ENCODE results near the gene ARHGEF10L. TPM values are rescaled to one million over a fixed set of nuclear protein-coding genes. Genes with fewer than 3 reads are reported as not detected.

The ARHGEF10L gene
- total RNA-seq, 1 donor from 2014 or later = 24.7 TPM

DNA sequence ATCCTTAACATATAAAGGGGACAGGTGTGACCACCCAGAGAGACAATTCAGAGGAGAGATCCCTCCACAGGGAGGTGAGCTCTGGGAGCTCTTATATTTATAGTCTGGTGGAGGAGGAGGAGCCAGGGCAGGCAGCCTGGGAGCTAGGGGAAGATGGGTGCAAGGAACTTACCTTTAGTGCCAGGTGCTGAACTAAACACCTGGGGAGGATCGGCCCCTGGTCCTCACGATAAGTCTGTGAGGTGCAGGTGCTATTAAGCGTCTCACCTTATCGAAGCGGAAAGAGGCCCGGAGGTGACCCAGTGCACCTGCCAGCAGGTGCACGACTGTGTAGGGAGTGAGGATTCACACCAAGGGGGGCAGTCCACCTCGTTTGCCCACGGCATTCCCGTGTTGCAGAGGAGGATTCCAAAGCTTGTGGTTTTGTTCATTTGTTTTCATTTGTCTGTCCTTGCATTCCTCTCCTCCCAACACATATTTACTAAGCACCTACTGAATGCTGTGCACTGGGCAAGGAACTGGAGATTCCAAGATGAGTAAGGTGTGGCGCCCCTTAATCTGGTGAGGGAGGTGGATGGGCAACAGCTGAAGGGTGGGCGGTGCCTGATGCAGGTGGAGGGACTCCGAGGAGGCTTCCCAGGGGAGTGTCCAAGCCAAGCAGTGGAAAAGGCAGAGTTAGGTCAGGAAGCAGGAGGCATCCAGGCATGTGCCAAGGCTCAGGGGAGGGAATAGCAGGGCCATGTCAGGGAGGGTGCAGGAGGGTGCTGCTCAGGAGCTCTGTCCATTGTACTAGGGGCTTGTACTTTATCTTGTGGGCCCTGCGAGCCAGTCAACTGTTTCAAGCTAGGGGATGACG lies 11.5 kb downstream of the ARHGEF10L start:
- DNase-seq = no peak

DNA sequence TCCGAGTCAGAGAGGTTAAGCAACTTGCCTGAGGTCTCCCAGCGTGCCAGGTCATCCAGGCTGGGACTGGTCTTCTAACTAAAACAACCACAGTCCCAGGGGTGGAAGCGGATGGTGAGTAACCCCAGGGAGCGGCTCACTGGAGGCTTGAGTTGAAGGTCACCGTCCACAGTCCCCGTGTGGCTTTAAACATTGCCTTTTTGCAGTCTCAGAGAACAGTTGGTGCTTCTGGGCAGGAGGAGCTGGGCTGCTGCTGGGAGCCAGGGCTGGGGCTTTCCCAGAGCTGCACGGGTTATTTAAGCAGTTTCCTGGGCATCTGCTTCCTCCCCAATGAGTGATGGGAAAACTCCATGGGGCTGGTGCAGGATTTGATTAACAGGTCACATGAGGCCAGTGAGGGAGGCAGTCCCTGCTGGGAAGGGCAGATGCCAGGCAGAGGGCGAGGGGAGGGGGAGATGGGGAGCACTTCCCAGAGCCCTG lies 12.3 kb downstream of the ARHGEF10L start:
- no peak for DNase-seq

DNA sequence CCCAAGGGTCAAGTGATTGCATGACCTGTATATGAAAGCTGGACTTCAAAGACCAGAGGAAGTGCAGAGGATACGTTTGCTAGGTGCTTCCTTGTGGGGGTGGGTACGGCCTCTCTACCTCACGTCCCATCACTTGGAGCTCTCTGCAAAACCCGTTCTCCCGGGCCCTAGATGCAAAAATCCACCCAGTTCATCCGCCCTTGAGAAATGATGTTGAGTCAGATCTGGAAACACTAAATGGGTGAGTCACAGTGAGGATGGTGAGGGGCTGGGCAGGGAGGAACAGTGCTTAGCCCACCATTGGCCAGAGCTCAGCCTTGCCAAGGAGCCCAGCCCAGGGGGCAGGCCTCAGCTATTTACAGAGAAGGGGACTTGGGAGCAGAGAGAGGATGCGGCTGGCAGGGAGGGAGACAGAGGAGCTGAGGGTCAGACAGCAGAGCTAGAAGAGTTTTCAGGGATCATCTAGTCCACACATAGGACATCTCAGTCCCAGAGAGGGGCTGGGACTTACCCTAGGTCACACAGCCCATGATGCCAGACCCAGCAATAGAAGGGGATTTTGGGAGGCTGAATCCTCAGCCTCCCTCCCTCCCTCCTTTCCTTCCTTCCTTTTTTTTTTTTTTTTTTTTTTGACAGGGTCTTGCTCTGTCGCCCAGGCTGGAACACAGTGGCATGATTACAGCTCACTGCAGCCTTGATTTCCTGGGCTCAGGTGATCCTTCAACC lies 14.6 kb downstream of the ARHGEF10L start:
- DNase-seq = no peak

DNA sequence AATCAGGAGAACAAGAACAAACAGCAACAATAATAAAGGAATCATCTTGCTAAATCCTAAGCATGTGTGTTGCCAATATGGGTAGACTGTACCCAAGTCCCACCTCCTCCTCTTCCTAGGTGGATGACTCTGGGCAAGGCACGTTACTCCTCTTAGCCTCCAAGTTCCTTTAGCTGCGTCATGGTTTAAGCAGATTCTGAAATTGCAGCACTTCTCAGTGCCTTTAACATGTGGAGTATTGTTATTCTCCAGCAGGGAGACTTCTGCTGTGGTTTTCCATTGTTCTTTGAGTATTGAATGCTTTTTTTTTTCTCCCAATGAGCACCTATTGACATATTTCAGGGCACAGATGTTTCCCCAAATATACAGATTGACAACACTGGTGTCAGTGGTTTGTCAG lies 15.5 kb downstream of the ARHGEF10L start:
- DNase-seq = no peak

DNA sequence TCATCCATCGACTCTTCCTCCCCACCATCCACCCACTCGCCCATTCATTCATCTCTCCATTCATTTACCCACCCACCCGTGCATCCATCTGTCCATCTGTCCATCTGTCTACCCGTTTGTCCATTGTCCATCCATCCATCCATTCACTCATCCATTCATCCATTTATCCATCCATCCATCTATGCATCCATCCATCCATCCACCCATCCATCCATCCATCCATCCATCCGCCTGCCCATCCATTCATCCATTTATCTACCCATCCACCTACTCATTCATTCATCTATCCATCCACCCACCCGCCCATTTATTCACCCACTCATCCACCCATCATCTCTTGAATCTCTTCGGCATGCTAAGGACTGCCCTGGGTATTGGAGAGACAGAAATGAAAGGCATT lies 18.5 kb downstream of the ARHGEF10L start:
- no peak for DNase-seq

DNA sequence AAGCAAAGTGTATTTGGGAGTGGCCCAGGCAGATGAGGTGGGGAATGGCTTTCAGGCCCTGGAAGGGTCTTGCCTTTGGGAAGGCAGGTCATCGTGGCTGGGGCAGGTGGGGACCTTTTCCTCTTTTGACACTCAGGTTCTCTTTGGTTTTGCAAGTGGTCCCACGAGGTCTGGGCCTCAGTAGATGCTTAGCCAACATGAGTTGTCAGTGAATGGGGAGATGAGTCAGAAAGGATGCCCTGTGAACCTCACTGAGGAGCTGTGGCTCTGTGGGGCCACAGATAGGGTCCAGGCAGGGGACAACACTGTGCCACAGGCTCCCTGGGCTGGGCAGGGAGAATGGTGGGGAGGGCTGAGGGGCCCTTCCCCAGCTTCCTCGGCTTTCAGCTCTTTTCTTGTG lies 19.0 kb downstream of the ARHGEF10L start:
- DNase-seq = no peak

DNA sequence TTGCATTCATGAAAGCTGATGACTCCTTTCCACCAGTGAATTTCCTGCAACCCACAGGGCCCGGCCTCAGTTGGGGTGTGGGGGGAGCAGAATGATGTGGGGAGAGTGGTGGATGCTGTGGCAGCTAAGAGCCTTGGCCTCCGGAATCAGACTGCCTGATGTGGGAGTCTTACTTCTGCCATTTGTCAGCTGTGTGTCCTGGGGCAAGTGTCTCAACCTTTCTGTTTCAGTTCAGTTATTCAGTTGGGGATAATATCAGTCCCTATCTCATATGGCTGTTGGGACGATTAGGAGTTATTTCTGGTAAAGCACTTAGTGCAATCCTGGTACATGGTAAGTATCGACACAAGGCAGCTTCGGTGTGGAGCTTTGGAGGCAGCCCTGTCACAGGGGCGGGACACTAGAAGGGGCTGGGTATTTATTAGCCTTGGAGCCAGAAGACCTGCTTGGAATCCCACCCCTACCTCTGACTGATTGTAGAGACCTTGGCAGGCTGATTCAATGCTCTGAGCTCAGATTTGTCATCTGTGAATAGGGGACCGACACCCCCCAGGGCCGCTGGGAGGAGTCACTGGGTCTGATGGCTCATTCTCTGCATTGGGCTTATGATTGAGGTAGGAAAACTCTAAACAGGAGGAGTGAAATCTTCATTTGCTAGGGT lies 19.6 kb downstream of the ARHGEF10L start:
- DNase-seq = no peak

DNA sequence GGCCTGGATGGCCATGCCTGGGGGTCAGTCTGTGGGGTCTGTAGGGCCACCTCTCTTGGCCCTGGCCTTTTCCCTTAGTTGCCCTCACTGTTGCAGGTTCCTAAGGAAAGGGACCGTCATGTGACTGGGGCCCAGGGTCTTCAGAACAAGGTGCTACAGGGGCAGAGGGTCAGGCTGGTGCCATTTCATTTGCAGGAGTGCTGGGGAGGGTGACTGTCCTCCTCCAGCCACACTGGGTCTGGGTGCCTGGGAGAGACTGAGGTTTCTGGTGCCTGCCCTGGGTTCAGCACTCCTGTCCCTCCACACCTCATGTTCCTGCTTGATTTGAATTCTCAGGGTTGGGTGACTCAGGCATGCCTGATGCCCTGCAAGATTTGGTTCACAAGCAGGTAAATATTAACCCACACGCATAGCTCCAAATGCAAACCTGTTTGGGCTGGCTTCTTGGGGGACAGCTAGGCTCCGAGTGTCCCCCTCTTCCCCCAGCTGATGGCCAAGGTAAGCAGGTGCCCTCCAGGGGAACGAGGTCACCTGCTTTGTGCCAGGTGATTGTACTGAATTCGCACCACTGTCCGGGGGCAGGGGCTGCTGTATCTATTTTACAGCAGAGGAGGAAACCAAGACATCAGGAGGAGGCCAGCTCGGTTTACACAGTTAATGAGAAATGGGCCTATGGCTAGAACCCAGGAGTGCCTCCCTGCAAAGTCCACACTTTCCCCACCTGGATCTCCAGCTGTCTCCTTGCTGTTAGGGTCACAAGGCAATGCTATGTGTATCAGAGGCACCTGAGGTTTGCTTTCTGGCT lies 20.3 kb downstream of the ARHGEF10L start:
- no peak for DNase-seq

DNA sequence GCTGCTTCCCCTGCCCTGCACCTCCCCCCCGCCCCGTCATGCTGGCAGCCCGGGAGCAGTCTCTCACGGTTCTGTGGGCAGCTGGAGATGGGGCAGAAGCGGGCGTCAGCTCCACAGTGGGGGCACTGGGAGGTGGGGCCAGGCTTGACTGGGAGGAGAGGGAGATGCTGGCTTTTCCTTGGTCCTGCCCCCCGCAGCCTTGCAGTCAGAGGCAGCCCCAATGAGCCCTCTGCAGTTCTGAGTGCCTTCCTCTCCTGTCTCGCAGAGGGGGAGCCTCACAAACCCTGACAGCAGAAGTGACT lies 21.7 kb downstream of the ARHGEF10L start:
- DNase-seq = no peak

DNA sequence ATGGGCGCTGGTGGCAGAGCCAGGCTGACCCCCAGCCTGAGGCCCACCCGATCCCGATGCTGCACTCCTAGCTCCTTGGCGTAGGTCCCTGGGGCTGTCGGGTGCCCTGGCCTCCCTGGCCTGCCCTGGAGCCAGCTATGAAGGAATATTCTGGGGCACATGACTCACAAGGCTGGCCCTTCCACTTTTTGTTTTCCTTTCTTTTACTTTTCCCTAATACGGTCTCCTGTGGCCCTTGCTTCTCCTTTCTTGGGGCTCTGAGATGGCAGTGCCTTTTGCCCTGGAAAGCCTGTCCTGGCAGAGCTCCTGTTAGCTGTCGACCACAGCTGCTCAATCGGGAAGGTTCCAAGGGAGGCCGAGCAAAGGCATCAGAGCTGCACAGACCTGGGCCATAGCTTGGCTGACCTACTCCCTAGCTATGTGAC lies 22.1 kb downstream of the ARHGEF10L start:
- no peak for DNase-seq

DNA sequence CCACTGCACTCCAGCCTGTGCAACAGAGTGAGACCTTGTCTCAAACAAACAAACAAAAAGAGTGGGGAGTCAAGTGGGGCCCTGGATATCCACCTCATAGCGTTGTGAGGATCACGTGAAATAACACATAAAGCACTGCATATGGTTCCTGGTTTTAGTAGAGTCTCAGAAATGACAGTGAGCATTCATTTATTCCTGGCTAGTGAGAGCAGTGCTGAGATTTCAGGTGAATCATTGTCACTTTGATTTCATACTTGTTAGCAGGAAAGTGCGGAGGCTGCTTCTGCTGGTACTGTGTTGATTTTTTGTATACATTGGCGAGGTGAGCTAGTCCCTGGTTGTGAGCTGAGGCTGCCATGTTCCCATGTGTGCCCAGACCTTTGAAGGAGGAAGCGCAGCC lies 22.9 kb downstream of the ARHGEF10L start:
- DNase-seq = no peak

DNA sequence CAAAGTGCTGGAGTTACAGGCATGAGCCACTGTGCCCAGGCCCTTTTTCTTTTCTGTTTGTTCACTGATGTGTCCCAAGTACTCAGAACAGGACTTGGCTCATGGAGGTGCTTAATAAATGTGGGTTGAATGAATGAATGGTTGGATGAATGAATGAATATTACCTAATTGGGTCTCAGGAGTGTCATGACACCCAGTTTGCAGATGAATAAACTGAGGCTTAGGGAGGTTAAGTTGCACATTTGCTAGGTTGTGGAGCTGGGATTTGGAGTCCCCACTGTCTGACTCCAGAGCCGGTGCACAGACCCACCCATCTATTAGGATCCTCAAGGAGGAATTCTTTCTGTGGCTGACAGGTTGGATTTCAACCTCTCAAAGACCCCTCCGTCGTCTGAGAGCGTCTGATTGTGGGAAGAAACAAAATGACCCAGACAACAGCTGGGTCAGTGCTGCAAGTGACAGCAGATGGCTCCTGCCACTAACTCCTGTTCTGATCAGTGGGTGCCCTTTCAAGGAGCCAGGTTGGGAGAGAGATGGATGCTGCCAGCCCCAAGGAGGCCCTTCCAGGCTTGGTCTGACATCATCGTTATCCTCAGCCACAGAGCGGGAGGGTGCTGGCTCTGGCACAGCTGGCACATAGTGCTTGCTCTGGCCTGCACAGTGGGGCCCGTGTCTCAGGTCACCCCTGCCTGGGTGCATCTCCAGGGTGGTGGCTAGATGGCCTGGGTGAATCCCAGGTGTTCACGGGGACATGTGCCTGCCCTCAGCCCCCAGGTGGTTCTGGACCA lies 24.2 kb downstream of the ARHGEF10L start:
- DNase-seq = no peak

DNA sequence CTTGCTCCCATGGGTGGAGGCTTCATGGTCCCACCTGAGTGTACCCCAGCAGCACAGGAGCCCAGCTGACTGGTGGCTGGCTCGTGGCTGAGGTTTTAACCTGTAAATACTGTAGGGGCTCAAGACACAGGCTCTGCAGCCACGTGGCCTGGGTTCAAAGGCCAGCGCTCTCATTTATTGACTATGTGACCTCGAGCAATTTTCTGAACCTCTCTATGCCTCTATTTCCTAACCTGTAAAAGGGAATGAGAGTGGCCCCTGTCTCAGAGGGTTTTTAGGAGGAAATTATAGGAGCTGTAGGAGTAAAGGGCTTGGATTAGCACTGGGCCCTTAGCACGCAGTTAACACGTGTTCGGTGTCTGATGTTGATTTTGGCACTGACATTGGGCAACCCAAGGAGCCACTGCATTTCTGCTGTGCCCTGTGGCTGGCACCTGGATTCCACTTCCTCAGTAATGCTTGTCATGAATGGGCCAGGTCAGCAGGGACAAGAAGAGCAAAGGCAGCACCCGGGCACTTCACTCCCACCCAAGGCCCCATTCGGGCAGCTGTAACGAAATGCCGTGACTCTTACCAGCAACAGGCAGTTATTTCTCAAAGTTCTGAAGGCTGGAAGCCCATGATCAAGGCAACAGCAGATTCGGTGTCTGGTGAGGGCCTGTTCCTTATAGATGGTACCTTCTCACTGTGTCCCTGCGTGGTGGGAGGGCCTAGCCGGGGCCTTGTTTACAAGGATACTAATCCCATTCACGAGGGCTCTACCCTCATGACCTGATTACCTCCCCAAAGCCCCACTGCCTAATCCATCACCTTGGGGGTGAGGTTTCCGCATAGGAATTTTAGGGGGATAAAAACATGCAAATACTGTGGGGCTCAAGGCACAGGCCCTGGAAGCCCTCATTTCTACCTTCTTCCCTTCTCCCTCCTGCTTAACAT lies 25.2 kb downstream of the ARHGEF10L start:
- no peak for DNase-seq

DNA sequence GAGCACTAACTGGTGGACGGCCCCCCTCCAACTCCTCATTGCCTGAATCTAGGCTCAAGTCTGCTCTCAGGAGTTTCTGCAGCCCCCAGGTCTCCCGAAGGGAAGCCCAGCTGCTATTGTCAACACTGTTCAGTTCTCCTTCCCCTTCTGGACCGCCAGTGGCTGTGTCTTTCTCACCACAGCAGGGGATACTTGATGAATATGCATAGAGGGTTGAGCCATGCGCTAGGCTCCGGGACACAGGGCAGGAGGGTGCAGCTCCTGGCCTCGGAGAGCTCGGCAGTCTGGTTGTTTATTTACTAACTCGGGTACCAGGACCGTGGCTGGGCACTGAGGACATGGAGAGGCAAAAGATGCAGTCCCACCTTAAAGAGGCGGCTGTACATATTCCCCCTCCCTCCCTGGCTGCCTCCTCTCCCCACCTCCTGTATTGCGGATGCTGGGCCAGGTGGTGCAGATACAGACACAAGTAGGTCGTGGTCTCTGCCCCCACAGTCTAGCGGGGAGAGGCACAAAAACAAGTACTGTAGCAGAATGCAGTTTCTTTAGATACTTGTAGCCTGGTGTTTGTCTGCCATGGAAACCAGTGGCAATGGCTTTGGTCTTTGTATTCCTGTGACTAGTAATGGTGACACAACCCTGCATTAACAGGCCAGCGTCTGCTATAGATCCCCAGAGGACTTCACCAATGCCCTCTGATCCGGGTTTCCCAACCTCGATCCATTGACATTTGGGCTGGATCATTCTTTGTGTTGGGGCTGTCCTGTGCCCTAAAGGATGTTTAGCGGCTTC lies 26.2 kb downstream of the ARHGEF10L start:
- no peak for DNase-seq

DNA sequence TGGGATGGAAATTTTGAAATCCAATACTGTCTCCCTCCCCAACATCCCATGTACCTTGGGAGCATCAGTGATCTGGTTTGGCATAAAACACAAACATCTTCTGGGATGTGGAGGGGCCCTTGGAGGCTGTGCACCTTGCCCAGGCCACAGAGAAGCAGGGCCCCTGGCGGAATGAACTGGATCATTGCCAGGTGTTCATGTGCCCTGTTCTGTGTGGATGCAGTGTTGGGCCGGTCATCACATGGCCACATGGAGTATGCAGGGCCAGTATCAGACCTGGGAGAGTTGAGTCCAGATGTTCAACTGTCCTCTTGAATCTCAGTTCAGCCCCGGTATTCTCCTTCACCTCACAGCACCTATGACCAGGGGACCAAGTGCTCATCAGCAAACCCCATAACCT lies 26.9 kb downstream of the ARHGEF10L start:
- DNase-seq = no peak

DNA sequence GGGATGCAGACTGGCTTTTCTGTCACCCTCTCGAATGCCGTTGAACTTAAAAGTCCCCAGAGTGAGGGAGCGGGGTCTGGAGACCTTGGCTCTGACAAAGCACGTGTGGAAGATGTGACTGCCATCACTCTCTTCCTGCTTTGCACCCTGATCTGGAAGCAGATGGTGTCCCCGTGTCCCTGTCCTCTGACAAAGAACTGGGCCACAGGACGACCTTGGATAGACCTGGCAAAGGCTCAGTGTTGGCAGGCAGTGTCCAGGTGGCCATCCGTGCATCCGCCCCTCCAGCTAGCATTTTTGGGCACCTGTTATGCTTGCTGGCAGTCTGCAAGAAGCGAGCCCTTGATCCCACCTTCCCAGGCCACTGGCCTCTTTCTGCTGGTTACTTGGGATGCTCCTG lies 27.4 kb downstream of the ARHGEF10L start:
- DNase-seq = no peak

DNA sequence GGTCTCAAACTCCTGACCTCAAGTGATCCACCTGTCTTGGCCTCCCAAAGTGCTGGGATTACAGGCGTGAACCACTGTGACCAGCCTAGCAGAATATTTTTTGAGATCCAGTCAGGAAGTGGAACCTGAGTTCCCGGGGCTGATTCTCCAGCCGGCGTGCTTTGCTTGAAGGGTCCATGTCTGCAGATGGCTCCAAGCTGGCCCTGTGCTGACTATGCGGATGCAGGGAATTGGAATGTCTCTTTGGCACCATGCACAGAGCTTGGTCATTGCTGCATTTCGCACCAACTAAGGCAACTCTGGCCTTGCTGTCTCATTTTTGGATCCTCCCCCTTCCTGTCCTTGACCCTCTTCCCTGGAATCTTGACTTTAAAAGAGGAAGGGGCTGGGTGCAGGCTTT lies 28.1 kb downstream of the ARHGEF10L start:
- DNase-seq = no peak

DNA sequence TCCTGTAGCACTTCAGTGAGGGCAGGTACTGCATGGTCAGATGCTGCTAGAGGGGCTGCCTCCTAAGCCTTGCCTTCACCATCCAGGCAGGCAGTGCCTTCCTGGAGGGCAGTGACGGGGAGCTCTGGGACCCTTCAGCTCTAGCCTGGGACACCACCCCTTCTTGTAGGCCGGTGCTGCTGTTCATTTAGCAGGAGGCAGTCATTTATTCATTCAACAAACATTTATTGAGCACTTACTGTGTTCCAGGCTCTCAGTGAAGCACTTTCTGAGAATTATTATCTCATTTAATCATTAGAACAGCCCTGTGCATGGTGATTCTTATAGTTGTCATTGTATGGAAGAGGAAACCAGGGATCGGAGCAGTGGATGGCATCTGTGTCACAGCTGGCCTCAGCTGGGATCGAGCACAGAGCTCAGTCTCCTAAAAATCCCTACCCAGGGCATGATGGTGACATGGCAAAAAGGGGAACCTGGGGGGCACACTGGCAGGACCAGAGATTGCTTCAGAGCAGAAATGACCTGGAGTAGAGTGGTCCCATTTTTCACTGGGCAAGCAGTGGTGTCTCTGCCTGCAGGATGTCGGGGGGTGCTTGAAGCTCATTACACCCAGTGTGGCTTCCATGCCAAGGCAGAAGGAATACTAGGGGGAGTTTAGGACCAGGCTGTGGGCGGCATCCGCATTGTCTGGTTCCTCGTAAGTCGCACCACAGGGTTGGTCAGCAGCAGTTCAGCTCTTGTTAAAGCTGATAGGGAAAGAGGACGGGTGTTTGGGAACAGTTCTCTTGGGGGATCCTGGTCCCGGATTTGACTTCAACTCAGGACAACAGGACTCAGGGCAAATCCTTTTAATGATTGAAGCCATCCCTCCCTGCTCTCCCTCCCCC lies 28.8 kb downstream of the ARHGEF10L start:
- no peak for DNase-seq
